Measurements from ENCODE around the gene GXYLT2. TPM values are rescaled to one million over a fixed set of nuclear protein-coding genes. Genes with fewer than 3 reads are reported as not detected.

The GXYLT2 gene
- total and polyA plus RNA-seq, 2 experiments from 2014 or later, result 2.0 to 5.8 TPM

GRCh38 chr3:72969766-72970165, 81.9 kb downstream of the GXYLT2 start:
- Mint-ChIP-seq H3K9me3 (no peaks in the 10 kb centered on the region), H3K4me3 (no peak overlapping the region), H3K4me1 (peaks cover 17% of the 10 kb centered on the region), H3K36me3 (ENCODE audit: low read depth) (0 out of 3 replicates have a peak, but pooled peaks cover 2% of the 10 kb centered on the region), H3K27me3 (ENCODE audit: insufficient read depth, low read depth, poor library complexity) (peaks cover 4% of the 10 kb centered on the region), H3K27ac (no peak overlapping the region)
- H3K79me2 ChIP-seq (replicated peaks; ENCODE audit: insufficient read depth), result no peaks in the 10 kb centered on the region
- H3K4me2 ChIP-seq, result no peak overlapping the region
- no peaks in the 10 kb centered on the region for H4K20me1 ChIP-seq (replicated peaks; ENCODE audit: insufficient read depth)
- H3K27ac ChIP-seq (ENCODE audit: low read depth), result no peak overlapping the region
- TF ChIP-seq, protein P1, sequence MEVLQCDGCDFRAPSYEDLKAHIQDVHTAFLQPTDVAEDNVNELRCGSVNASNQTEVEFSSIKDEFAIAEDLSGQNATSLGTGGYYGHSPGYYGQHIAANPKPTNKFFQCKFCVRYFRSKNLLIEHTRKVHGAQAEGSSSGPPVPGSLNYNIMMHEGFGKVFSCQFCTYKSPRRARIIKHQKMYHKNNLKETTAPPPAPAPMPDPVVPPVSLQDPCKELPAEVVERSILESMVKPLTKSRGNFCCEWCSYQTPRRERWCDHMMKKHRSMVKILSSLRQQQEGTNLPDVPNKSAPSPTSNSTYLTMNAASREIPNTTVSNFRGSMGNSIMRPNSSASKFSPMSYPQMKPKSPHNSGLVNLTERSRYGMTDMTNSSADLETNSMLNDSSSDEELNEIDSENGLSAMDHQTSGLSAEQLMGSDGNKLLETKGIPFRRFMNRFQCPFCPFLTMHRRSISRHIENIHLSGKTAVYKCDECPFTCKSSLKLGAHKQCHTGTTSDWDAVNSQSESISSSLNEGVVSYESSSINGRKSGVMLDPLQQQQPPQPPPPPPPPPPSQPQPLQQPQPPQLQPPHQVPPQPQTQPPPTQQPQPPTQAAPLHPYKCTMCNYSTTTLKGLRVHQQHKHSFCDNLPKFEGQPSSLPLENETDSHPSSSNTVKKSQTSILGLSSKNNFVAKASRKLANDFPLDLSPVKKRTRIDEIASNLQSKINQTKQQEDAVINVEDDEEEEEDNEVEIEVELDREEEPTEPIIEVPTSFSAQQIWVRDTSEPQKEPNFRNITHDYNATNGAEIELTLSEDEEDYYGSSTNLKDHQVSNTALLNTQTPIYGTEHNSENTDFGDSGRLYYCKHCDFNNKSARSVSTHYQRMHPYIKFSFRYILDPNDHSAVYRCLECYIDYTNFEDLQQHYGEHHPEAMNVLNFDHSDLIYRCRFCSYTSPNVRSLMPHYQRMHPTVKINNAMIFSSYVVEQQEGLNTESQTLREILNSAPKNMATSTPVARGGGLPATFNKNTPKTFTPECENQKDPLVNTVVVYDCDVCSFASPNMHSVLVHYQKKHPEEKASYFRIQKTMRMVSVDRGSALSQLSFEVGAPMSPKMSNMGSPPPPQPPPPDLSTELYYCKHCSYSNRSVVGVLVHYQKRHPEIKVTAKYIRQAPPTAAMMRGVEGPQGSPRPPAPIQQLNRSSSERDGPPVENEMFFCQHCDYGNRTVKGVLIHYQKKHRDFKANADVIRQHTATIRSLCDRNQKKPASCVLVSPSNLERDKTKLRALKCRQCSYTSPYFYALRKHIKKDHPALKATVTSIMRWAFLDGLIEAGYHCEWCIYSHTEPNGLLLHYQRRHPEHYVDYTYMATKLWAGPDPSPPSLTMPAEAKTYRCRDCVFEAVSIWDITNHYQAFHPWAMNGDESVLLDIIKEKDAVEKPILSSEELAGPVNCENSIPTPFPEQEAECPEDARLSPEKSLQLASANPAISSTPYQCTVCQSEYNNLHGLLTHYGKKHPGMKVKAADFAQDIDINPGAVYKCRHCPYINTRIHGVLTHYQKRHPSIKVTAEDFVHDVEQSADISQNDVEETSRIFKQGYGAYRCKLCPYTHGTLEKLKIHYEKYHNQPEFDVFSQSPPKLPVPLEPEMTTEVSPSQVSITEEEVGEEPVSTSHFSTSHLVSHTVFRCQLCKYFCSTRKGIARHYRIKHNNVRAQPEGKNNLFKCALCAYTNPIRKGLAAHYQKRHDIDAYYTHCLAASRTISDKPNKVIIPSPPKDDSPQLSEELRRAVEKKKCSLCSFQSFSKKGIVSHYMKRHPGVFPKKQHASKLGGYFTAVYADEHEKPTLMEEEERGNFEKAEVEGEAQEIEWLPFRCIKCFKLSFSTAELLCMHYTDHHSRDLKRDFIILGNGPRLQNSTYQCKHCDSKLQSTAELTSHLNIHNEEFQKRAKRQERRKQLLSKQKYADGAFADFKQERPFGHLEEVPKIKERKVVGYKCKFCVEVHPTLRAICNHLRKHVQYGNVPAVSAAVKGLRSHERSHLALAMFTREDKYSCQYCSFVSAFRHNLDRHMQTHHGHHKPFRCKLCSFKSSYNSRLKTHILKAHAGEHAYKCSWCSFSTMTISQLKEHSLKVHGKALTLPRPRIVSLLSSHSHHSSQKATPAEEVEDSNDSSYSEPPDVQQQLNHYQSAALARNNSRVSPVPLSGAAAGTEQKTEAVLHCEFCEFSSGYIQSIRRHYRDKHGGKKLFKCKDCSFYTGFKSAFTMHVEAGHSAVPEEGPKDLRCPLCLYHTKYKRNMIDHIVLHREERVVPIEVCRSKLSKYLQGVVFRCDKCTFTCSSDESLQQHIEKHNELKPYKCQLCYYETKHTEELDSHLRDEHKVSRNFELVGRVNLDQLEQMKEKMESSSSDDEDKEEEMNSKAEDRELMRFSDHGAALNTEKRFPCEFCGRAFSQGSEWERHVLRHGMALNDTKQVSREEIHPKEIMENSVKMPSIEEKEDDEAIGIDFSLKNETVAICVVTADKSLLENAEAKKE (CRISPR knock-in tag; IDR thresholded peaks at IDR 0.05), result no peak
- TF ChIP-seq CREB1 (CRISPR knock-in tag; IDR thresholded peaks at IDR 0.05; ENCODE audit: low read depth), result no peak
- no peak overlapping the region for H3K4me3 ChIP-seq
- ATAC-seq (no peak), DNase-seq (ENCODE audit: low spot score) (no peak)
- H3F3A ChIP-seq (replicated peaks; ENCODE audit: low read depth), result no peaks in the 10 kb centered on the region
- H3K36me3 ChIP-seq (ENCODE audit: insufficient read depth), result no peaks in the 10 kb centered on the region
- H3K9me2 ChIP-seq (ENCODE audit: insufficient read depth), result no peaks in the 10 kb centered on the region
- H3K4me1 ChIP-seq (ENCODE audit: insufficient read depth), result peaks cover 7% of the 10 kb centered on the region; the same call in 1 of the 2 replicates
- no peaks in the 10 kb centered on the region for H3K27me3 ChIP-seq (ENCODE audit: insufficient read depth)
- H2AFZ ChIP-seq, result no peak overlapping the region

DNA sequence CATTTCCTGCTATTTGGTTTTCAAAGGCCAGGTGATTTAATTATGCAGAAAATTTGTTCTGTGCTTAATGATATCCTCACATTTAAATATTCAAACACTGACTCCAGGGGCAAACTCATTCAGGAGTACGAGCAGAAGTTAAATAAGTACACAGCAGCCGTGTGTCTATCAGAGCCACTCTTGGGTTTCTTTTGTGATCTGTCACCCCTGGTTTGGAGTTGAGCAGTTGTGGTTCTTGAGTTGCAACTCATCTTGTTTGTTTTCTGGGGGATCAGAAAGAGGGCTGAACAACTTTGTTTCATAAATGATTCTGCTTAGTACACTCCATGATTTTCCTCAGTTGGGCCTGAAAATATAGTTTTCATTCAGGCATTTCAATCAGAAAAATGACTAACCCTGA, 83.1 kb downstream of the GXYLT2 start:
- Mint-ChIP-seq H3K9me3 (no peaks in the 10 kb centered on the region), H3K27me3 (ENCODE audit: insufficient read depth, low read depth, poor library complexity) (peaks cover 4% of the 10 kb centered on the region), H3K4me3 (no peak overlapping the region), H3K36me3 (ENCODE audit: low read depth) (0 out of 3 replicates have a peak, but pooled peaks cover 2% of the 10 kb centered on the region), H3K4me1 (peaks cover 20% of the 10 kb centered on the region), H3K27ac (no peak overlapping the region)
- Histone ChIP-seq H3K9me2 (ENCODE audit: insufficient read depth) (no peaks in the 10 kb centered on the region), H3K27me3 (ENCODE audit: insufficient read depth) (no peaks in the 10 kb centered on the region), H3K4me2 (no peak overlapping the region), H2AFZ (no peak overlapping the region), H3K27ac (ENCODE audit: low read depth) (no peak overlapping the region; the same call in 1 of the 2 replicates), H3F3A (replicated peaks; ENCODE audit: low read depth) (no peaks in the 10 kb centered on the region), H3K79me2 (replicated peaks; ENCODE audit: insufficient read depth) (no peaks in the 10 kb centered on the region), H4K20me1 (replicated peaks; ENCODE audit: insufficient read depth) (no peaks in the 10 kb centered on the region), H3K4me1 (ENCODE audit: insufficient read depth) (peaks cover 7% of the 10 kb centered on the region; the same call in 1 of the 2 replicates), H3K36me3 (ENCODE audit: insufficient read depth) (no peaks in the 10 kb centered on the region), H3K4me3 (no peak overlapping the region)
- ATAC-seq (no peak), DNase-seq (ENCODE audit: low spot score) (no peak)
- TF ChIP-seq CREB1 (CRISPR knock-in tag; IDR thresholded peaks at IDR 0.05; ENCODE audit: low read depth) (no peak), STAT1 (IDR thresholded peaks at IDR 0.05; ENCODE audit: unreplicated experiment) (no peak), JUNB (IDR thresholded peaks at IDR 0.05; ENCODE audit: unreplicated experiment) (no peak), EZH2 (IDR thresholded peaks at IDR 0.05; ENCODE audit: low read depth, unreplicated experiment) (no peak), POLR2AphosphoS5 (IDR thresholded peaks at IDR 0.05; ENCODE audit: low read depth) (no peak), ZNF114 (CRISPR knock-in tag; IDR thresholded peaks at IDR 0.05) (no peak), EZH2phosphoT487 (IDR thresholded peaks at IDR 0.05; ENCODE audit: unreplicated experiment) (no peak), ZNF331 (CRISPR knock-in tag; IDR thresholded peaks at IDR 0.05; ENCODE audit: low read depth) (no peak)
- TF ChIP-seq, protein P2, sequence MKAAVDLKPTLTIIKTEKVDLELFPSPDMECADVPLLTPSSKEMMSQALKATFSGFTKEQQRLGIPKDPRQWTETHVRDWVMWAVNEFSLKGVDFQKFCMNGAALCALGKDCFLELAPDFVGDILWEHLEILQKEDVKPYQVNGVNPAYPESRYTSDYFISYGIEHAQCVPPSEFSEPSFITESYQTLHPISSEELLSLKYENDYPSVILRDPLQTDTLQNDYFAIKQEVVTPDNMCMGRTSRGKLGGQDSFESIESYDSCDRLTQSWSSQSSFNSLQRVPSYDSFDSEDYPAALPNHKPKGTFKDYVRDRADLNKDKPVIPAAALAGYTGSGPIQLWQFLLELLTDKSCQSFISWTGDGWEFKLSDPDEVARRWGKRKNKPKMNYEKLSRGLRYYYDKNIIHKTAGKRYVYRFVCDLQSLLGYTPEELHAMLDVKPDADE (IDR thresholded peaks at IDR 0.05), result no peak
- TF ChIP-seq, protein P3, sequence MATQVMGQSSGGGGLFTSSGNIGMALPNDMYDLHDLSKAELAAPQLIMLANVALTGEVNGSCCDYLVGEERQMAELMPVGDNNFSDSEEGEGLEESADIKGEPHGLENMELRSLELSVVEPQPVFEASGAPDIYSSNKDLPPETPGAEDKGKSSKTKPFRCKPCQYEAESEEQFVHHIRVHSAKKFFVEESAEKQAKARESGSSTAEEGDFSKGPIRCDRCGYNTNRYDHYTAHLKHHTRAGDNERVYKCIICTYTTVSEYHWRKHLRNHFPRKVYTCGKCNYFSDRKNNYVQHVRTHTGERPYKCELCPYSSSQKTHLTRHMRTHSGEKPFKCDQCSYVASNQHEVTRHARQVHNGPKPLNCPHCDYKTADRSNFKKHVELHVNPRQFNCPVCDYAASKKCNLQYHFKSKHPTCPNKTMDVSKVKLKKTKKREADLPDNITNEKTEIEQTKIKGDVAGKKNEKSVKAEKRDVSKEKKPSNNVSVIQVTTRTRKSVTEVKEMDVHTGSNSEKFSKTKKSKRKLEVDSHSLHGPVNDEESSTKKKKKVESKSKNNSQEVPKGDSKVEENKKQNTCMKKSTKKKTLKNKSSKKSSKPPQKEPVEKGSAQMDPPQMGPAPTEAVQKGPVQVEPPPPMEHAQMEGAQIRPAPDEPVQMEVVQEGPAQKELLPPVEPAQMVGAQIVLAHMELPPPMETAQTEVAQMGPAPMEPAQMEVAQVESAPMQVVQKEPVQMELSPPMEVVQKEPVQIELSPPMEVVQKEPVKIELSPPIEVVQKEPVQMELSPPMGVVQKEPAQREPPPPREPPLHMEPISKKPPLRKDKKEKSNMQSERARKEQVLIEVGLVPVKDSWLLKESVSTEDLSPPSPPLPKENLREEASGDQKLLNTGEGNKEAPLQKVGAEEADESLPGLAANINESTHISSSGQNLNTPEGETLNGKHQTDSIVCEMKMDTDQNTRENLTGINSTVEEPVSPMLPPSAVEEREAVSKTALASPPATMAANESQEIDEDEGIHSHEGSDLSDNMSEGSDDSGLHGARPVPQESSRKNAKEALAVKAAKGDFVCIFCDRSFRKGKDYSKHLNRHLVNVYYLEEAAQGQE (IDR thresholded peaks at IDR 0.05; ENCODE audit: unreplicated experiment), result no peak

All from GM23338 (cell line).